HG03064 (cell line): ENCODE data around the gene ZWINT.

Experiments
- ATAC-seq: cut with Tn5 transposase; IDR thresholded peaks from one replicate; pipeline ENCODE4 v1.9.1; 2021; ENCODE audit warnings: low read depth; ENCODE audit not compliant: unreplicated experiment

The ZWINT gene

GRCh38 chr10:56360967-56361612 lies at the start of gene ZWINT:
Gene ZWINT, minus strand, starts transcription at chr10:56361259. Its CDS starts 23 bp downstream, at chr10:56361236.
- peak; percentile 99 for ATAC-seq

- no peak for ATAC-seq
Measured at GRCh38 chr10:56383806-56384205, 22.7 kb upstream of the ZWINT start.

- no peak for ATAC-seq
Measured at GRCh38 chr10:56370217-56371113, 9.4 kb upstream of the ZWINT start.

- ATAC-seq, result no peak
Measured at GRCh38 chr10:56360583-56360966, 484 bp downstream of the ZWINT start.

GRCh38 chr10:56359837-56360236 lies 1.2 kb downstream of the ZWINT start:
- no peak for ATAC-seq

- no peak for ATAC-seq
Measured at GRCh38 chr10:56357018-56357417, 4.0 kb downstream of the ZWINT start.

GRCh38 chr10:56351909-56352630 lies 9.0 kb downstream of the ZWINT start:
- ATAC-seq, result no peak

- no peak for ATAC-seq
Measured at GRCh38 chr10:56349611-56350010, 11.4 kb downstream of the ZWINT start.

- ATAC-seq, result no peak
Measured at GRCh38 chr10:56348101-56348500, 13.0 kb downstream of the ZWINT start.

- ATAC-seq, result no peak
Measured at GRCh38 chr10:56346845-56347415, 14.1 kb downstream of the ZWINT start.

GRCh38 chr10:56341612-56342011 lies 19.4 kb downstream of the ZWINT start:
- no peak for ATAC-seq

GRCh38 chr10:56329961-56330360 lies 31.1 kb downstream of the ZWINT start:
- ATAC-seq, result no peak

- ATAC-seq, result no peak
Measured at GRCh38 chr10:56327118-56327517, 33.9 kb downstream of the ZWINT start.

GRCh38 chr10:56319386-56319785 lies 41.7 kb downstream of the ZWINT start:
- ATAC-seq, result peak; percentile 93

- ATAC-seq, result no peak
Measured at GRCh38 chr10:56318816-56319215, 42.2 kb downstream of the ZWINT start.

GRCh38 chr10:56317603-56318002 lies 43.5 kb downstream of the ZWINT start:
- ATAC-seq, result no peak

- no peak for ATAC-seq
Measured at GRCh38 chr10:56316603-56317002, 44.5 kb downstream of the ZWINT start.
